K562 (cell line): ENCODE measurements around the gene CCT8L2. TPM values are rescaled to one million over a fixed set of nuclear protein-coding genes. Genes with fewer than 3 reads are reported as not detected.
"Not testable (repeated sequence)": the region's sequence is repeated elsewhere in the genome, so short reads cannot be mapped to it uniquely, and the experiment has no call there.

ENCODE experiments used
- ATF7 ChIP-seq: fragments of 450-650 bp; IDR thresholded peaks from 2 replicates; pipeline ENCODE4 v1.7.1; 2014; ENCODE audit warnings: mild to moderate bottlenecking, moderate library complexity
- BACH1 ChIP-seq: fragments of 200-800 bp; sonication (Bioruptor generic); IDR thresholded peaks from 2 replicates; pipeline ENCODE4 v1.6.1; 2016; ENCODE audit warnings: missing genetic modification characterization, missing compliant biosample characterization
- CREB1 ChIP-seq, 2 experiments: sonication (generic) in 1 of 2; formaldehyde crosslinking in 1 of 2; IDR thresholded peaks; 2 replicates each; pipeline versions ENCODE4 v1.6.1 to v1.8.0; 2012 to 2022; ENCODE audit warnings: inconsistent platforms in 1 of 2, mild to moderate bottlenecking in 1 of 2, missing genetic modification reagents in 1 of 2, moderate library complexity in 1 of 2
- FOSL1 ChIP-seq: fragments of 200-800 bp; sonication (Bioruptor generic); conservative IDR thresholded peaks from 2 replicates; pipeline ENCODE4 v1.6.1; 2016; ENCODE audit warnings: missing genetic modification characterization, missing compliant biosample characterization
- RAD21 ChIP-seq, 2 experiments: fragments of 250-450 bp in 1 of 2; fragments of 450-650 bp in 1 of 2; sonication (Bioruptor Pico) in 1 of 2; formaldehyde crosslinking in 1 of 2; IDR thresholded peaks in 1 of 2; conservative IDR thresholded peaks in 1 of 2; 2 replicates each; pipeline versions ENCODE4 v1.4.0 to v1.8.0; 2020 to 2022; ENCODE audit warnings: mild to moderate bottlenecking in 2 of 2, moderate library complexity in 1 of 2
- ZNF316 ChIP-seq: fragments of 450-650 bp; IDR thresholded peaks from 2 replicates; pipeline ENCODE4 v1.6.1; 2016
- ZNF696 ChIP-seq: fragments of 250-450 bp; sonication (Bioruptor Pico); conservative IDR thresholded peaks from 2 replicates; pipeline ENCODE4 v1.4.0; 2020; ENCODE audit warnings: mild to moderate bottlenecking, moderate library complexity
- ZNF766 ChIP-seq: fragments of 200-800 bp; sonication (Bioruptor generic); conservative IDR thresholded peaks from 2 replicates; pipeline ENCODE4 v1.6.1; 2016; ENCODE audit warnings: missing genetic modification characterization, missing compliant biosample characterization
- polyA plus RNA-seq, 8 experiments: library from polyadenylated mRNA; depleted of rRNA in 4 of 8; stranded (reverse) in 5 of 8; unstranded in 3 of 8; fragments of >200 nt; fragmentation: Nextera tagmentation in 2 of 8; fragmentation: Illumina TruSeq in 1 of 8; extraction: Ambion mirVana in 2 of 8; extraction: Trizol in 1 of 8; gene quantifications; 2 replicates each; pipeline versions ENCODE4 v1.2.1 to v1.2.3, GENCODE V29; 2011 to 2014; ENCODE audit warnings: inconsistent platforms in 1 of 8, missing spikeins in 1 of 8
- total RNA-seq, 7 experiments: library from RNA; depleted of rRNA in 6 of 7; stranded (reverse); fragments of >200 nt in 6 of 7; fragmentation: Illumina TruSeq in 2 of 7; extraction: Trizol in 2 of 7; gene quantifications; 2 replicates each; pipeline versions ENCODE4 v1.2.1 to v1.2.3, GENCODE V29; 2011 to 2021; ENCODE audit warnings: low replicate concordance in 1 of 7
- TF ChIP-seq, protein P1 (sequence below): sonication (generic); formaldehyde crosslinking; IDR thresholded peaks from 2 replicates; pipeline ENCODE4 v1.8.0; 2023; ENCODE audit warnings: mild to moderate bottlenecking, missing genetic modification reagents
- TF ChIP-seq, protein P2 (sequence below), 3 experiments: IDR thresholded peaks in 2 of 3; conservative IDR thresholded peaks in 1 of 3; 2 replicates each; pipeline ENCODE4 v1.5.1; 2011 to 2012; ENCODE audit warnings: low read length in 3 of 3, mild to moderate bottlenecking in 3 of 3, control low read depth in 2 of 3, improper control_type of control experiment in 1 of 3, inconsistent platforms in 1 of 3, low read depth in 1 of 3, mixed read lengths in 1 of 3, moderate library complexity in 1 of 3; ENCODE audit not compliant: insufficient read depth in 2 of 3

CCT8L2 gene
- total and polyA plus RNA-seq, 9 of the 15 experiments (the other 6 are each of a cell fraction or from before 2014, with no cell fraction given), result 0.13 TPM; not detected in 8

DNA sequence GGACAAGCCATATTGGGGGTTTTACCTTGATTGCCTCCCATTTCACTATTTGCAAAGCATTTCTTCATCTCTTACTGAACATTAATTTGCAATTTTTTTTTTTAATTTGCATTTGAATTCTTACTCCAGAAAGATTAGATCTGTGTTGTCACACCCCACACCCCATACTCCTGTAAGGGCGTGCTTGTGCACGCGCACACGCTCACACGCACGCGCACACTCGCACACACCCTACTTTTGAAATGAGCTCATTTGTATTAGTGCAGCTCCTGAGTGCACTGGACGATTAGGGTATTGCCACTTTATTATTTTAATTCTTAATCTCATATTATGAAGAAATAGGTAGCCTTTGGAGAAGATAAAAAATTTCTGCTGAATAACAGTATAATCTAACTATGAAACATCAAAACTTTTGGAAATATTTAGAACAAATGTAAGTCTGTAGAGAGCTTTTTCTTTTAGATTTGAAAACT lies 11.2 kb upstream of the CCT8L2 start (continued):
- TF ChIP-seq ATF7 (0 out of 2 replicates have a peak, but pooled peaks have one; percentile 18), RAD21 (CRISPR knock-in tag; conservative IDR thresholded peaks at IDR 0.05 in 1 of 2, IDR thresholded peaks at IDR 0.05 in 1 of 2) (0 out of 4 replicates have a peak, but pooled peaks of 1 of the 2 experiments have one; percentile 6), FOSL1 (tag) (peak; percentile 23; the same call in 1 of the 2 replicates), CREB1 (IDR thresholded peaks at IDR 0.05) (peak; percentile 38; the same call in 1 of the 2 replicates), ZNF316 (peak; percentile 41; the same call in 1 of the 2 replicates), ZNF766 (0 out of 2 replicates have a peak, but pooled peaks have one; percentile 15), BACH1 (tag) (0 out of 2 replicates have a peak, but pooled peaks have one; percentile 16), ZNF696 (CRISPR knock-in tag) (0 out of 2 replicates have a peak, but pooled peaks have one; percentile 47)
- TF ChIP-seq, protein P1, sequence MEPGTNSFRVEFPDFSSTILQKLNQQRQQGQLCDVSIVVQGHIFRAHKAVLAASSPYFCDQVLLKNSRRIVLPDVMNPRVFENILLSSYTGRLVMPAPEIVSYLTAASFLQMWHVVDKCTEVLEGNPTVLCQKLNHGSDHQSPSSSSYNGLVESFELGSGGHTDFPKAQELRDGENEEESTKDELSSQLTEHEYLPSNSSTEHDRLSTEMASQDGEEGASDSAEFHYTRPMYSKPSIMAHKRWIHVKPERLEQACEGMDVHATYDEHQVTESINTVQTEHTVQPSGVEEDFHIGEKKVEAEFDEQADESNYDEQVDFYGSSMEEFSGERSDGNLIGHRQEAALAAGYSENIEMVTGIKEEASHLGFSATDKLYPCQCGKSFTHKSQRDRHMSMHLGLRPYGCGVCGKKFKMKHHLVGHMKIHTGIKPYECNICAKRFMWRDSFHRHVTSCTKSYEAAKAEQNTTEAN (CRISPR knock-in tag), result 0 out of 2 replicates have a peak, but pooled peaks have one; percentile 53
- not testable (repeated sequence) for TF ChIP-seq CREB1 (CRISPR knock-in tag; IDR thresholded peaks at IDR 0.05)
- TF ChIP-seq, protein P2, sequence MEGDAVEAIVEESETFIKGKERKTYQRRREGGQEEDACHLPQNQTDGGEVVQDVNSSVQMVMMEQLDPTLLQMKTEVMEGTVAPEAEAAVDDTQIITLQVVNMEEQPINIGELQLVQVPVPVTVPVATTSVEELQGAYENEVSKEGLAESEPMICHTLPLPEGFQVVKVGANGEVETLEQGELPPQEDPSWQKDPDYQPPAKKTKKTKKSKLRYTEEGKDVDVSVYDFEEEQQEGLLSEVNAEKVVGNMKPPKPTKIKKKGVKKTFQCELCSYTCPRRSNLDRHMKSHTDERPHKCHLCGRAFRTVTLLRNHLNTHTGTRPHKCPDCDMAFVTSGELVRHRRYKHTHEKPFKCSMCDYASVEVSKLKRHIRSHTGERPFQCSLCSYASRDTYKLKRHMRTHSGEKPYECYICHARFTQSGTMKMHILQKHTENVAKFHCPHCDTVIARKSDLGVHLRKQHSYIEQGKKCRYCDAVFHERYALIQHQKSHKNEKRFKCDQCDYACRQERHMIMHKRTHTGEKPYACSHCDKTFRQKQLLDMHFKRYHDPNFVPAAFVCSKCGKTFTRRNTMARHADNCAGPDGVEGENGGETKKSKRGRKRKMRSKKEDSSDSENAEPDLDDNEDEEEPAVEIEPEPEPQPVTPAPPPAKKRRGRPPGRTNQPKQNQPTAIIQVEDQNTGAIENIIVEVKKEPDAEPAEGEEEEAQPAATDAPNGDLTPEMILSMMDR (IDR thresholded peaks at IDR 0.05 in 2 of 3, conservative IDR thresholded peaks at IDR 0.05 in 1 of 3; ENCODE audit: insufficient read depth in 2 of 3, low read depth in 1 of 3, low read length in 3 of 3), result 0 out of 6 replicates have a peak, but pooled peaks of 2 of the 3 experiments have one; percentile 8 to 20
- TF ChIP-seq, all 486 proteins: peak for 26; not testable (repeated sequence) for 460
